Tibial artery (tissue), 4 donors: ENCODE results near the gene ART1.

Experiments
- DNase-seq, 2 donors: peaks; one replicate each; pipeline ENCODE4 v3.0.0-alpha.2; 2019
- H3K27ac ChIP-seq, 2 donors: fragments of 200-600 bp; sonication (generic) in 1 of 2; 1 replicate in 1 of 2; 2 replicates in 1 of 2; pipeline ENCODE4 v1.5.1; 2018 to 2019; ENCODE audit warnings: mild to moderate bottlenecking in 1 of 2
- H3K27me3 ChIP-seq, 2 donors: fragments of 200-600 bp; sonication (generic) in 1 of 2; one replicate each; pipeline versions ENCODE4 v1.5.1 to v1.6.0; 2016 to 2019
- H3K36me3 ChIP-seq, 3 donors: fragments of 200-600 bp; sonication (generic) in 2 of 3; one replicate each; pipeline ENCODE4 v1.5.1; 2016 to 2019; ENCODE audit warnings: mild to moderate bottlenecking in 2 of 3
- H3K4me1 ChIP-seq, 4 donors: fragments of 200-600 bp; sonication (generic) in 2 of 4; 1 replicate in 3 of 4; 2 replicates in 1 of 4; pipeline ENCODE4 v1.5.1; 2016 to 2019
- H3K4me3 ChIP-seq, 2 donors: fragments of 200-600 bp; sonication (generic) in 1 of 2; 1 replicate in 1 of 2; 2 replicates in 1 of 2; pipeline ENCODE4 v1.5.1; 2018 to 2019; ENCODE audit warnings: mild to moderate bottlenecking in 2 of 2
- H3K9me3 ChIP-seq, 3 donors: fragments of 200-600 bp; sonication (generic) in 1 of 3; one replicate each; pipeline ENCODE4 v1.5.1; 2016 to 2019
- CTCF ChIP-seq, 2 experiments: fragments of 200-600 bp in 1 of 2; fragments of 450-650 bp in 1 of 2; IDR thresholded peaks; one replicate each; pipeline ENCODE4 v1.5.1; 2017 to 2019; ENCODE audit warnings: antibody characterized with exemption in 2 of 2, mild to moderate bottlenecking in 1 of 2, moderate library complexity in 1 of 2
- intact Hi-C: fragments of 100-400 bp; cut with DNase I; formaldehyde crosslinking; loops from one replicate; pipeline ENCODE4 v1.15.0; 2023; ENCODE audit warnings: low total_unique reads

Gene ART1

GRCh38 chr11:3635641-3636375, 9.1 kb upstream of the ART1 start:
- H3K4me3 ChIP-seq, result no peak overlapping the region
- DNase-seq, result no peak
- H3K27ac ChIP-seq, result no peak overlapping the region
- no peak for TF ChIP-seq CTCF (IDR thresholded peaks at IDR 0.05)
- H3K9me3 ChIP-seq, result no peaks in the 10 kb centered on the region
- intact Hi-C loops, result no loop called here
- no peaks in the 10 kb centered on the region for H3K27me3 ChIP-seq
- no peaks in the 10 kb centered on the region for H3K36me3 ChIP-seq
- no peaks in the 10 kb centered on the region for H3K4me1 ChIP-seq

- no peaks in the 10 kb centered on the region for H3K9me3 ChIP-seq
- intact Hi-C loops, result no loop called here
- H3K4me1 ChIP-seq, result peaks cover 0 to 8% (median 6%) of the 10 kb centered on the region in 4 donors
- H3K36me3 ChIP-seq, result no peaks in the 10 kb centered on the region
- H3K27ac ChIP-seq, result no peak overlapping the region
- TF ChIP-seq CTCF (IDR thresholded peaks at IDR 0.05), result no peak
- DNase-seq, result no peak
- H3K27me3 ChIP-seq, result no peaks in the 10 kb centered on the region
- H3K4me3 ChIP-seq, result no peak overlapping the region
Observed at GRCh38 chr11:3637201-3637600, 7.7 kb upstream of the ART1 start.

- intact Hi-C loops, result no loop called here
Observed at GRCh38 chr11:3638513-3638912, 6.4 kb upstream of the ART1 start.

GRCh38 chr11:3639841-3640240, 5.1 kb upstream of the ART1 start:
- intact Hi-C loops, result no loop called here
- DNase-seq, result no peak
- Histone ChIP-seq H3K4me1 (peaks cover 0 to 19% (median 17%) of the 10 kb centered on the region in 4 donors), H3K9me3 (no peaks in the 10 kb centered on the region), H3K36me3 (no peaks in the 10 kb centered on the region), H3K4me3 (no peak overlapping the region), H3K27me3 (peaks cover 0 to 3% of the 10 kb centered on the region in 2 donors), H3K27ac (no peak overlapping the region)
- no peak for TF ChIP-seq CTCF (IDR thresholded peaks at IDR 0.05)

More at GRCh38 chr11:3638513-3638912, 6.4 kb upstream of the ART1 start:
- no peak for TF ChIP-seq CTCF (IDR thresholded peaks at IDR 0.05)
- Histone ChIP-seq H3K9me3 (no peaks in the 10 kb centered on the region), H3K27me3 (no peaks in the 10 kb centered on the region), H3K36me3 (no peaks in the 10 kb centered on the region), H3K4me1 (peaks cover 0 to 19% (median 17%) of the 10 kb centered on the region in 4 donors), H3K4me3 (no peak overlapping the region), H3K27ac (no peak overlapping the region)
- DNase-seq, result no peak

GRCh38 chr11:3641191-3641590, 3.7 kb upstream of the ART1 start:
- peaks cover 0 to 19% (median 17%) of the 10 kb centered on the region in 4 donors for H3K4me1 ChIP-seq
- H3K4me3 ChIP-seq, result no peak overlapping the region

More at GRCh38 chr11:3641191-3641590, 3.7 kb upstream of the ART1 start:
- Histone ChIP-seq H3K27ac (no peak overlapping the region), H3K9me3 (no peaks in the 10 kb centered on the region), H3K27me3 (peaks cover 0 to 12% of the 10 kb centered on the region in 2 donors), H3K36me3 (no peaks in the 10 kb centered on the region)
- TF ChIP-seq CTCF (IDR thresholded peaks at IDR 0.05), result no peak
- intact Hi-C loops, result no loop called here
- no peak for DNase-seq
